Measurements from ENCODE around the gene H6PD. TPM values are rescaled to one million over a fixed set of nuclear protein-coding genes. Genes with fewer than 3 reads are reported as not detected.
A peak's percentile ranks its signal among the peaks of the same experiment; 100 is the strongest.

H6PD gene
- total and polyA plus RNA-seq, 2 experiments from 2014 or later, result 1.2 to 4.7 TPM

DNA sequence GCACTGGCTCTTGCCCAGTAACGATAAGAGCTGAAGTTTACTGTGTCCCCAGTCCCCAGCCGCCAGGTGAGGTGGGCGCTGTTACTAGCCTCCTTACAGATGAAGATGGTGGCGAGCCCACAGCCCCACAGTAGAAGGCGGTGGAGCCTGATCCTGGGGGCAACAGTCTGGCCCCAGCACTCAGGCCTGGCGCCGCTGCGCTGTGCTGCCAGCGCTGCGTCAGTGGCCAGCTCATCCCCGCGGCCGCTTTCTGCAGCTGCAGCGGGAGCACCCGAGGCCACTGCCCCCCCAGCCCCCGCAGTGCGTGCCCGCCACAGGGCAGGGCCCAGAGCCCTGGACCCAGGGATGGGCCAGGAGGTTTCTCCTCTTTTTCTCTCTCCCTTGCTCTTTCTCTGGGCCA is 13.3 kb downstream of the H6PD start (continued):
- no peak for TF ChIP-seq EZH2phosphoT487 (IDR thresholded peaks at IDR 0.05; ENCODE audit: unreplicated experiment)
- TF ChIP-seq, protein P1, sequence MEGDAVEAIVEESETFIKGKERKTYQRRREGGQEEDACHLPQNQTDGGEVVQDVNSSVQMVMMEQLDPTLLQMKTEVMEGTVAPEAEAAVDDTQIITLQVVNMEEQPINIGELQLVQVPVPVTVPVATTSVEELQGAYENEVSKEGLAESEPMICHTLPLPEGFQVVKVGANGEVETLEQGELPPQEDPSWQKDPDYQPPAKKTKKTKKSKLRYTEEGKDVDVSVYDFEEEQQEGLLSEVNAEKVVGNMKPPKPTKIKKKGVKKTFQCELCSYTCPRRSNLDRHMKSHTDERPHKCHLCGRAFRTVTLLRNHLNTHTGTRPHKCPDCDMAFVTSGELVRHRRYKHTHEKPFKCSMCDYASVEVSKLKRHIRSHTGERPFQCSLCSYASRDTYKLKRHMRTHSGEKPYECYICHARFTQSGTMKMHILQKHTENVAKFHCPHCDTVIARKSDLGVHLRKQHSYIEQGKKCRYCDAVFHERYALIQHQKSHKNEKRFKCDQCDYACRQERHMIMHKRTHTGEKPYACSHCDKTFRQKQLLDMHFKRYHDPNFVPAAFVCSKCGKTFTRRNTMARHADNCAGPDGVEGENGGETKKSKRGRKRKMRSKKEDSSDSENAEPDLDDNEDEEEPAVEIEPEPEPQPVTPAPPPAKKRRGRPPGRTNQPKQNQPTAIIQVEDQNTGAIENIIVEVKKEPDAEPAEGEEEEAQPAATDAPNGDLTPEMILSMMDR (conservative IDR thresholded peaks at IDR 0.05; ENCODE audit: low read depth in 2 of 2), result no peak
- TF ChIP-seq, protein P2, sequence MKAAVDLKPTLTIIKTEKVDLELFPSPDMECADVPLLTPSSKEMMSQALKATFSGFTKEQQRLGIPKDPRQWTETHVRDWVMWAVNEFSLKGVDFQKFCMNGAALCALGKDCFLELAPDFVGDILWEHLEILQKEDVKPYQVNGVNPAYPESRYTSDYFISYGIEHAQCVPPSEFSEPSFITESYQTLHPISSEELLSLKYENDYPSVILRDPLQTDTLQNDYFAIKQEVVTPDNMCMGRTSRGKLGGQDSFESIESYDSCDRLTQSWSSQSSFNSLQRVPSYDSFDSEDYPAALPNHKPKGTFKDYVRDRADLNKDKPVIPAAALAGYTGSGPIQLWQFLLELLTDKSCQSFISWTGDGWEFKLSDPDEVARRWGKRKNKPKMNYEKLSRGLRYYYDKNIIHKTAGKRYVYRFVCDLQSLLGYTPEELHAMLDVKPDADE (IDR thresholded peaks at IDR 0.05), result no peak
- TF ChIP-seq CREB1 (CRISPR knock-in tag; IDR thresholded peaks at IDR 0.05; ENCODE audit: low read depth), result no peak
- TF ChIP-seq EZH2 (IDR thresholded peaks at IDR 0.05; ENCODE audit: low read depth, unreplicated experiment), result no peak

DNA sequence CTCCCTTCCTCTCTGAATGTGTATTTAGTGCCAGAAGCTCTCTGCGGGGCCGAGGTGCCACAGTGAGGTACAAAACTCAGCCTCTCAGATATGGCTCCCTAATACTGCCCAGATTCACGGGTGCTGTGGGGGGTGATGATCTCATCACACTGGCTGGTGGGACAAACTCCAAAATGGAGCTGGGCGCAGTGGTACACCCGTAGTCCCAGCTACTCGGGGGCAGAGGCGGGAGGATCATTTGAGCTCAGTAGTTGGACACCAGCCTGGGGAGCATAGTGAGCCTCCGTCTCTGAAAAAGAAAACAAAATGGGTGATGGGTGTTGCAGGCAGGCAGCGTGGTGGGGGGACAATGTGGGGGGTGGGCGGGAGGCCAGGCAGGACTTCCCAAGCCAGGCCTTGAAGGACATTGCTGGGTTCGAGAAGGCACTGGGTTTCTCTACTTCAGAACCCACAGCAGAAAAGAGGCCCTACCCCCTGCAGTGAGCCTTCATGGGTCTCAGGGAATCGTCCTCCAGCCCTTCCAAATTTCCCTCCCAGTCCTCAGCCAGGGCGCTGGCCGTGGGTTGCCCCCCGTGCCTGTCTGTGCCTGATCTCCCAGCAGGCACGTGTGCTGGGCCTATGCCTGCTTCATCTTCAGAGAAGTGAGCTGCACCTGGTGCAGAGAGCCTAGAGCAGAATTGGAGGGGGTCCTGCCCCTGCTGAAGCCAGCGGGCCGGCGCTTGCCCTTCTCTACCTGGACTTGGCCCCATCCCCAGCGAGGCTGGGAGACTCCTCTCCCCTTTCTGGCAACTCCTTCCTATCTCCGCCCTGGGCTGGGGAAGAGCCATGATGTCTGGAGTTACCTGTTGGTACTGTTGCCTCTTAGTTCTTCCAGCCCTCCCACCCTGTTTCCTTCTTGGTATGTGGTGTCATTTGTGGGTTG is 14.0 kb downstream of the H6PD start:
- H3K79me2 ChIP-seq (replicated peaks; ENCODE audit: insufficient read depth), result no peaks in the 10 kb centered on the region
- ATAC-seq, result no peak
- H3K4me1 ChIP-seq (ENCODE audit: insufficient read depth), result peaks cover 26% of the 10 kb centered on the region
- no peaks in the 10 kb centered on the region for H3F3A ChIP-seq (replicated peaks; ENCODE audit: low read depth)
- Mint-ChIP-seq H3K9me3 (no peaks in the 10 kb centered on the region), H3K27me3 (ENCODE audit: insufficient read depth, low read depth, poor library complexity) (peaks cover 18% of the 10 kb centered on the region), H3K4me3 (no peak overlapping the region), H3K27ac (peak overlapping the region; percentile 30; the same call in 1 of the 2 replicates), H3K4me1 (peaks cover 48% of the 10 kb centered on the region), H3K36me3 (ENCODE audit: low read depth) (no peaks in the 10 kb centered on the region; the same call in 2 of the 3 replicates)
- no peaks in the 10 kb centered on the region for H3K36me3 ChIP-seq (ENCODE audit: insufficient read depth)
- H3K4me2 ChIP-seq, result no peak overlapping the region
- H3K9me2 ChIP-seq (ENCODE audit: insufficient read depth), result no peaks in the 10 kb centered on the region
- no peak overlapping the region for H3K27ac ChIP-seq (ENCODE audit: low read depth)
- H3K4me3 ChIP-seq, result no peak overlapping the region
- H4K20me1 ChIP-seq (replicated peaks; ENCODE audit: insufficient read depth), result no peaks in the 10 kb centered on the region
- H2AFZ ChIP-seq, result no peak overlapping the region
- DNase-seq (ENCODE audit: low spot score), result no peak
- no peaks in the 10 kb centered on the region for H3K27me3 ChIP-seq (ENCODE audit: insufficient read depth)
- no peak for TF ChIP-seq JUNB (IDR thresholded peaks at IDR 0.05; ENCODE audit: unreplicated experiment)
- TF ChIP-seq POLR2AphosphoS5 (IDR thresholded peaks at IDR 0.05; ENCODE audit: low read depth), result no peak
- TF ChIP-seq, protein P3, sequence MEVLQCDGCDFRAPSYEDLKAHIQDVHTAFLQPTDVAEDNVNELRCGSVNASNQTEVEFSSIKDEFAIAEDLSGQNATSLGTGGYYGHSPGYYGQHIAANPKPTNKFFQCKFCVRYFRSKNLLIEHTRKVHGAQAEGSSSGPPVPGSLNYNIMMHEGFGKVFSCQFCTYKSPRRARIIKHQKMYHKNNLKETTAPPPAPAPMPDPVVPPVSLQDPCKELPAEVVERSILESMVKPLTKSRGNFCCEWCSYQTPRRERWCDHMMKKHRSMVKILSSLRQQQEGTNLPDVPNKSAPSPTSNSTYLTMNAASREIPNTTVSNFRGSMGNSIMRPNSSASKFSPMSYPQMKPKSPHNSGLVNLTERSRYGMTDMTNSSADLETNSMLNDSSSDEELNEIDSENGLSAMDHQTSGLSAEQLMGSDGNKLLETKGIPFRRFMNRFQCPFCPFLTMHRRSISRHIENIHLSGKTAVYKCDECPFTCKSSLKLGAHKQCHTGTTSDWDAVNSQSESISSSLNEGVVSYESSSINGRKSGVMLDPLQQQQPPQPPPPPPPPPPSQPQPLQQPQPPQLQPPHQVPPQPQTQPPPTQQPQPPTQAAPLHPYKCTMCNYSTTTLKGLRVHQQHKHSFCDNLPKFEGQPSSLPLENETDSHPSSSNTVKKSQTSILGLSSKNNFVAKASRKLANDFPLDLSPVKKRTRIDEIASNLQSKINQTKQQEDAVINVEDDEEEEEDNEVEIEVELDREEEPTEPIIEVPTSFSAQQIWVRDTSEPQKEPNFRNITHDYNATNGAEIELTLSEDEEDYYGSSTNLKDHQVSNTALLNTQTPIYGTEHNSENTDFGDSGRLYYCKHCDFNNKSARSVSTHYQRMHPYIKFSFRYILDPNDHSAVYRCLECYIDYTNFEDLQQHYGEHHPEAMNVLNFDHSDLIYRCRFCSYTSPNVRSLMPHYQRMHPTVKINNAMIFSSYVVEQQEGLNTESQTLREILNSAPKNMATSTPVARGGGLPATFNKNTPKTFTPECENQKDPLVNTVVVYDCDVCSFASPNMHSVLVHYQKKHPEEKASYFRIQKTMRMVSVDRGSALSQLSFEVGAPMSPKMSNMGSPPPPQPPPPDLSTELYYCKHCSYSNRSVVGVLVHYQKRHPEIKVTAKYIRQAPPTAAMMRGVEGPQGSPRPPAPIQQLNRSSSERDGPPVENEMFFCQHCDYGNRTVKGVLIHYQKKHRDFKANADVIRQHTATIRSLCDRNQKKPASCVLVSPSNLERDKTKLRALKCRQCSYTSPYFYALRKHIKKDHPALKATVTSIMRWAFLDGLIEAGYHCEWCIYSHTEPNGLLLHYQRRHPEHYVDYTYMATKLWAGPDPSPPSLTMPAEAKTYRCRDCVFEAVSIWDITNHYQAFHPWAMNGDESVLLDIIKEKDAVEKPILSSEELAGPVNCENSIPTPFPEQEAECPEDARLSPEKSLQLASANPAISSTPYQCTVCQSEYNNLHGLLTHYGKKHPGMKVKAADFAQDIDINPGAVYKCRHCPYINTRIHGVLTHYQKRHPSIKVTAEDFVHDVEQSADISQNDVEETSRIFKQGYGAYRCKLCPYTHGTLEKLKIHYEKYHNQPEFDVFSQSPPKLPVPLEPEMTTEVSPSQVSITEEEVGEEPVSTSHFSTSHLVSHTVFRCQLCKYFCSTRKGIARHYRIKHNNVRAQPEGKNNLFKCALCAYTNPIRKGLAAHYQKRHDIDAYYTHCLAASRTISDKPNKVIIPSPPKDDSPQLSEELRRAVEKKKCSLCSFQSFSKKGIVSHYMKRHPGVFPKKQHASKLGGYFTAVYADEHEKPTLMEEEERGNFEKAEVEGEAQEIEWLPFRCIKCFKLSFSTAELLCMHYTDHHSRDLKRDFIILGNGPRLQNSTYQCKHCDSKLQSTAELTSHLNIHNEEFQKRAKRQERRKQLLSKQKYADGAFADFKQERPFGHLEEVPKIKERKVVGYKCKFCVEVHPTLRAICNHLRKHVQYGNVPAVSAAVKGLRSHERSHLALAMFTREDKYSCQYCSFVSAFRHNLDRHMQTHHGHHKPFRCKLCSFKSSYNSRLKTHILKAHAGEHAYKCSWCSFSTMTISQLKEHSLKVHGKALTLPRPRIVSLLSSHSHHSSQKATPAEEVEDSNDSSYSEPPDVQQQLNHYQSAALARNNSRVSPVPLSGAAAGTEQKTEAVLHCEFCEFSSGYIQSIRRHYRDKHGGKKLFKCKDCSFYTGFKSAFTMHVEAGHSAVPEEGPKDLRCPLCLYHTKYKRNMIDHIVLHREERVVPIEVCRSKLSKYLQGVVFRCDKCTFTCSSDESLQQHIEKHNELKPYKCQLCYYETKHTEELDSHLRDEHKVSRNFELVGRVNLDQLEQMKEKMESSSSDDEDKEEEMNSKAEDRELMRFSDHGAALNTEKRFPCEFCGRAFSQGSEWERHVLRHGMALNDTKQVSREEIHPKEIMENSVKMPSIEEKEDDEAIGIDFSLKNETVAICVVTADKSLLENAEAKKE (CRISPR knock-in tag; IDR thresholded peaks at IDR 0.05), result no peak
- no peak for TF ChIP-seq STAT1 (IDR thresholded peaks at IDR 0.05; ENCODE audit: unreplicated experiment)
- TF ChIP-seq, protein P4, sequence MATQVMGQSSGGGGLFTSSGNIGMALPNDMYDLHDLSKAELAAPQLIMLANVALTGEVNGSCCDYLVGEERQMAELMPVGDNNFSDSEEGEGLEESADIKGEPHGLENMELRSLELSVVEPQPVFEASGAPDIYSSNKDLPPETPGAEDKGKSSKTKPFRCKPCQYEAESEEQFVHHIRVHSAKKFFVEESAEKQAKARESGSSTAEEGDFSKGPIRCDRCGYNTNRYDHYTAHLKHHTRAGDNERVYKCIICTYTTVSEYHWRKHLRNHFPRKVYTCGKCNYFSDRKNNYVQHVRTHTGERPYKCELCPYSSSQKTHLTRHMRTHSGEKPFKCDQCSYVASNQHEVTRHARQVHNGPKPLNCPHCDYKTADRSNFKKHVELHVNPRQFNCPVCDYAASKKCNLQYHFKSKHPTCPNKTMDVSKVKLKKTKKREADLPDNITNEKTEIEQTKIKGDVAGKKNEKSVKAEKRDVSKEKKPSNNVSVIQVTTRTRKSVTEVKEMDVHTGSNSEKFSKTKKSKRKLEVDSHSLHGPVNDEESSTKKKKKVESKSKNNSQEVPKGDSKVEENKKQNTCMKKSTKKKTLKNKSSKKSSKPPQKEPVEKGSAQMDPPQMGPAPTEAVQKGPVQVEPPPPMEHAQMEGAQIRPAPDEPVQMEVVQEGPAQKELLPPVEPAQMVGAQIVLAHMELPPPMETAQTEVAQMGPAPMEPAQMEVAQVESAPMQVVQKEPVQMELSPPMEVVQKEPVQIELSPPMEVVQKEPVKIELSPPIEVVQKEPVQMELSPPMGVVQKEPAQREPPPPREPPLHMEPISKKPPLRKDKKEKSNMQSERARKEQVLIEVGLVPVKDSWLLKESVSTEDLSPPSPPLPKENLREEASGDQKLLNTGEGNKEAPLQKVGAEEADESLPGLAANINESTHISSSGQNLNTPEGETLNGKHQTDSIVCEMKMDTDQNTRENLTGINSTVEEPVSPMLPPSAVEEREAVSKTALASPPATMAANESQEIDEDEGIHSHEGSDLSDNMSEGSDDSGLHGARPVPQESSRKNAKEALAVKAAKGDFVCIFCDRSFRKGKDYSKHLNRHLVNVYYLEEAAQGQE (IDR thresholded peaks at IDR 0.05; ENCODE audit: unreplicated experiment), result no peak
- no peak for TF ChIP-seq ZNF331 (CRISPR knock-in tag; IDR thresholded peaks at IDR 0.05; ENCODE audit: low read depth)
- TF ChIP-seq EZH2phosphoT487 (IDR thresholded peaks at IDR 0.05; ENCODE audit: unreplicated experiment), result no peak
